VCaP (cell line): Measurements from ENCODE around the gene RYR2.
A peak's percentile ranks its signal among the peaks of the same experiment; 100 is the strongest.
"Not testable (repeated sequence)": the region's sequence is repeated elsewhere in the genome, so short reads cannot be mapped to it uniquely, and the experiment has no call there.

Experiments
- H3K27ac ChIP-seq: fragments of 450-650 bp; 2 replicates; pipeline ENCODE4 v1.5.1; 2017
- CTCF ChIP-seq: fragments of 450-650 bp; conservative IDR thresholded peaks from 2 replicates; pipeline ENCODE4 v1.5.1; 2017; ENCODE audit warnings: mild to moderate bottlenecking, moderate library complexity

Gene RYR2

GRCh38 chr1:237834461-237834860 lies 792.5 kb downstream of the RYR2 start:
- no peak overlapping the region for H3K27ac ChIP-seq
- TF ChIP-seq CTCF = no peak

- no peak for TF ChIP-seq CTCF
- no peak overlapping the region for H3K27ac ChIP-seq
Observed at GRCh38 chr1:237838320-237838719, 796.3 kb downstream of the RYR2 start.

GRCh38 chr1:237838904-237839534 lies 797.0 kb downstream of the RYR2 start:
- no peak for TF ChIP-seq CTCF

GRCh38 chr1:237841485-237841884 lies 799.5 kb downstream of the RYR2 start:
- no peak overlapping the region for H3K27ac ChIP-seq
- TF ChIP-seq CTCF = no peak

More at GRCh38 chr1:237838904-237839534, 797.0 kb downstream of the RYR2 start:
- H3K27ac ChIP-seq = no peak overlapping the region

- not testable (repeated sequence) for H3K27ac ChIP-seq
Observed at GRCh38 chr1:237843516-237843915, 801.5 kb downstream of the RYR2 start.

- H3K27ac ChIP-seq = no peak overlapping the region
- TF ChIP-seq CTCF = peak; percentile 31; the same call in 1 of the 2 replicates
Observed at GRCh38 chr1:237851210-237851845, 809.3 kb downstream of the RYR2 start.

GRCh38 chr1:237852342-237852741 lies 810.4 kb downstream of the RYR2 start:
- no peak overlapping the region for H3K27ac ChIP-seq
- TF ChIP-seq CTCF = no peak

GRCh38 chr1:237857455-237857854 lies 815.5 kb downstream of the RYR2 start:
- no peak overlapping the region for H3K27ac ChIP-seq
- no peak for TF ChIP-seq CTCF
